H1 (cell line): Measurements from ENCODE around the gene RBM34. TPM values are rescaled to one million over a fixed set of nuclear protein-coding genes. Genes with fewer than 3 reads are reported as not detected.

ENCODE experiments used
- CTCF ChIA-PET: fragments of 300-600 bp; sonication (Branson Sonifier 250); formaldehyde crosslinking; loops from one replicate; lab custom pipeline; 2021; ENCODE audit not compliant: partially characterized antibody; lab: Charles Lee
- POLR2A ChIA-PET: fragments of 300-600 bp; sonication (Branson Sonifier 250); formaldehyde crosslinking; loops from one replicate; lab custom pipeline; 2021; ENCODE audit warnings: inconsistent platforms; ENCODE audit not compliant: partially characterized antibody; lab: Charles Lee
- DNase-seq, 2 experiments: peaks; one replicate each; pipeline versions ENCODE4 v3.0.0 to v3.0.0-alpha.2; 2010 to 2022; ENCODE audit warnings: low spot score in 2 of 2, low read depth in 1 of 2, mixed read lengths in 1 of 2
- FAIRE-seq: peaks from 2 replicates; lab custom pipeline; 2011; peaks lifted over from hg19 to GRCh38; lab: Jason Lieb, UNC
- H2AFZ ChIP-seq: 2 replicates; pipeline ENCODE4 v1.8.1; 2012; ENCODE audit warnings: low read length, inconsistent platforms
- H2AK5ac ChIP-seq: 2 replicates; pipeline ENCODE4 v1.6.1; 2013; ENCODE audit warnings: low read depth, low read length
- H2BK120ac ChIP-seq: replicated peaks from 2 replicates; pipeline ENCODE3; 2013; ENCODE audit warnings: low read depth, low read length, inconsistent platforms
- H2BK12ac ChIP-seq: 2 replicates; pipeline ENCODE4 v1.6.1; 2013; ENCODE audit warnings: low read depth, low read length
- H2BK15ac ChIP-seq: 2 replicates; pipeline ENCODE4 v1.6.1; 2013; ENCODE audit warnings: low read length
- H2BK20ac ChIP-seq: 2 replicates; pipeline ENCODE4 v1.6.1; 2013; ENCODE audit warnings: low read length
- H2BK5ac ChIP-seq: 2 replicates; pipeline ENCODE4 v1.6.1; 2013; ENCODE audit warnings: low read depth, low read length
- H3K14ac ChIP-seq: 2 replicates; pipeline ENCODE4 v1.6.1; 2013; ENCODE audit warnings: inconsistent platforms; ENCODE audit not compliant: insufficient read length
- H3K18ac ChIP-seq: 2 replicates; pipeline ENCODE4 v1.6.1; 2013; ENCODE audit warnings: low read length; ENCODE audit errors: extremely low read depth
- H3K23ac ChIP-seq: 2 replicates; pipeline ENCODE4 v1.6.1; 2013; ENCODE audit warnings: inconsistent platforms; ENCODE audit not compliant: insufficient read length
- H3K23me2 ChIP-seq: 2 replicates; pipeline ENCODE4 v1.6.1; 2013; ENCODE audit warnings: low read depth, low read length
- H3K27ac ChIP-seq: 2 replicates; pipeline ENCODE4 v1.6.1; 2011; ENCODE audit warnings: low read depth, low read length, inconsistent platforms
- H3K27me3 ChIP-seq, 4 experiments: replicated peaks in 1 of 4; 1 replicate in 1 of 4; 2 replicates in 3 of 4; pipeline versions ENCODE4 v1.6.1 to v1.8.1; 2011 to 2013; ENCODE audit warnings: low read length in 3 of 4, mild to moderate bottlenecking in 3 of 4, inconsistent platforms in 2 of 4, mixed read lengths in 2 of 4, moderate library complexity in 1 of 4; ENCODE audit not compliant: control insufficient read depth in 3 of 4, insufficient read depth in 3 of 4; ENCODE audit errors: extremely low read depth in 1 of 4
- H3K36me3 ChIP-seq, 4 experiments: 2 replicates each; pipeline versions ENCODE4 v1.6.1 to v1.8.1; 2011 to 2013; ENCODE audit warnings: mild to moderate bottlenecking in 4 of 4, low read length in 3 of 4, moderate library complexity in 2 of 4, control low read depth in 1 of 4, inconsistent platforms in 1 of 4; ENCODE audit not compliant: insufficient read depth in 4 of 4, control insufficient read depth in 2 of 4
- H3K4ac ChIP-seq: replicated peaks from 2 replicates; pipeline ENCODE3; 2013; ENCODE audit warnings: low read length, low read depth, mixed read lengths, inconsistent platforms; ENCODE audit not compliant: insufficient read length
- H3K4me1 ChIP-seq, 4 experiments: replicated peaks in 1 of 4; 1 replicate in 1 of 4; 2 replicates in 3 of 4; pipeline versions ENCODE4 v1.6.1 to v1.8.1; 2011 to 2013; ENCODE audit warnings: low read length in 3 of 4, inconsistent platforms in 2 of 4, mixed read lengths in 1 of 4; ENCODE audit not compliant: insufficient read depth in 4 of 4, control insufficient read depth in 3 of 4
- H3K4me2 ChIP-seq, 2 experiments: 2 replicates each; pipeline versions ENCODE4 v1.6.1 to v1.8.1; 2011 to 2013; ENCODE audit warnings: low read depth in 2 of 2, low read length in 2 of 2, control low read depth in 1 of 2, inconsistent platforms in 1 of 2, mild to moderate bottlenecking in 1 of 2; ENCODE audit not compliant: insufficient read depth in 1 of 2
- H3K4me3 ChIP-seq, 4 experiments: fragments of 200-600, 300-600 bp in 1 of 4; sonication (generic), shearing (Covaris generic), sonication (Bioruptor Twin) in 1 of 4; 2 replicates each; pipeline versions ENCODE4 v1.5.1 to v1.8.1; 2011 to 2016; ENCODE audit warnings: low read length in 4 of 4, low read depth in 3 of 4, control low read depth in 2 of 4, inconsistent platforms in 2 of 4, mild to moderate bottlenecking in 2 of 4, mixed read lengths in 1 of 4, moderate library complexity in 1 of 4; ENCODE audit not compliant: insufficient read depth in 2 of 4; ENCODE audit errors: extremely low read depth in 1 of 4
- H3K56ac ChIP-seq: replicated peaks from 2 replicates; pipeline ENCODE3; 2013; ENCODE audit warnings: low read depth, mild to moderate bottlenecking, mixed read lengths, low read length, inconsistent platforms; ENCODE audit not compliant: insufficient read length
- H3K79me1 ChIP-seq: 2 replicates; pipeline ENCODE4 v1.6.1; 2013; ENCODE audit warnings: low read depth, low read length, control low read depth
- H3K79me2 ChIP-seq, 2 experiments: 2 replicates each; pipeline versions ENCODE4 v1.6.1 to v1.8.1; 2012 to 2013; ENCODE audit warnings: low read length in 2 of 2, mild to moderate bottlenecking in 2 of 2, inconsistent platforms in 1 of 2; ENCODE audit not compliant: insufficient read depth in 2 of 2, control insufficient read depth in 1 of 2
- H3K9ac ChIP-seq, 4 experiments: replicated peaks in 1 of 4; 1 replicate in 1 of 4; 2 replicates in 3 of 4; pipeline versions ENCODE4 v1.6.1 to v1.8.1; 2011 to 2013; ENCODE audit warnings: low read depth in 3 of 4, low read length in 3 of 4, control low read depth in 2 of 4, mild to moderate bottlenecking in 2 of 4, moderate library complexity in 2 of 4, inconsistent platforms in 1 of 4; ENCODE audit errors: extremely low read depth in 1 of 4
- H3K9me3 ChIP-seq, 2 experiments: 2 replicates each; pipeline versions ENCODE4 v1.6.1 to v1.8.1; 2012 to 2013; ENCODE audit warnings: mild to moderate bottlenecking in 2 of 2, moderate library complexity in 2 of 2, control low read depth in 1 of 2, inconsistent platforms in 1 of 2, low read depth in 1 of 2, low read length in 1 of 2, mixed read lengths in 1 of 2; ENCODE audit not compliant: insufficient read depth in 2 of 2
- H4K20me1 ChIP-seq, 2 experiments: replicated peaks in 1 of 2; 2 replicates each; pipeline versions ENCODE3 to v1.8.1; 2011 to 2013; ENCODE audit warnings: inconsistent platforms in 2 of 2, low read length in 2 of 2, mild to moderate bottlenecking in 1 of 2; ENCODE audit not compliant: insufficient read depth in 2 of 2, control insufficient read depth in 1 of 2
- H4K5ac ChIP-seq: 2 replicates; pipeline ENCODE4 v1.6.1; 2013; ENCODE audit warnings: low read length, low read depth, mixed read lengths, inconsistent platforms; ENCODE audit not compliant: insufficient read length
- H4K8ac ChIP-seq: 2 replicates; pipeline ENCODE4 v1.8.0; 2013; ENCODE audit warnings: mild to moderate bottlenecking, moderate library complexity, low read length, inconsistent platforms; ENCODE audit not compliant: insufficient read depth; ENCODE audit errors: extremely low read depth
- H4K91ac ChIP-seq: replicated peaks from 2 replicates; pipeline ENCODE3; 2013; ENCODE audit warnings: low read length, mixed read lengths, inconsistent platforms; ENCODE audit not compliant: insufficient read length
- GABPA ChIP-seq: IDR thresholded peaks from 2 replicates; pipeline ENCODE4 v1.6.1; 2011; ENCODE audit warnings: mild to moderate bottlenecking, low read length, moderate library complexity, borderline replicate concordance; ENCODE audit not compliant: insufficient read depth
- GTF2F1 ChIP-seq: IDR thresholded peaks from 2 replicates; pipeline ENCODE4 v1.6.1; 2012; ENCODE audit warnings: low read depth, low read length, improper control_type of control experiment, borderline replicate concordance
- WGBS, 2 experiments: shearing (Covaris generic) in 1 of 2; methylation state at CpG; one replicate each; pipeline versions ENCODE4 v1.1.6 to v1.1.7; 2013 to 2015; ENCODE audit warnings: low lambda C conversion rate in 2 of 2, mixed read lengths in 2 of 2, inconsistent platforms in 1 of 2, low coverage in 1 of 2, missing lambda C conversion rate in 1 of 2; ENCODE audit not compliant: insufficient replicate concordance in 2 of 2, insufficient coverage in 1 of 2, insufficient read length in 1 of 2; ENCODE audit errors: extremely low coverage in 1 of 2, missing lambda C conversion rate in 1 of 2; 5-methylcytosine and 5-hydroxymethylcytosine counted together
- polyA plus RNA-seq, 7 experiments: library from polyadenylated mRNA; depleted of rRNA in 3 of 7; stranded (reverse) in 5 of 7; unstranded in 2 of 7; fragments of >200 nt in 5 of 7; fragments of 200-250 nt in 2 of 7; gene quantifications; 1 replicate in 5 of 7; 2 replicates in 1 of 7; 4 replicates in 1 of 7; pipeline versions ENCODE4 v1.2.1 to v1.2.3, GENCODE V29; 2011 to 2013; ENCODE audit warnings: missing spikeins in 2 of 7, mixed read lengths in 2 of 7
- total RNA-seq: library from RNA; stranded (reverse); fragmentation: NEBNext Ultra II Directional; extraction: Animal tissue kit (Norgen Biotek cat#: 25700); gene quantifications from 2 replicates; pipeline ENCODE4 v1.2.1, GENCODE V29; 2021

The RBM34 gene
- total and polyA plus RNA-seq, 2 of the 8 experiments (the other 6 are each of a cell fraction or from before 2014, with no cell fraction given) = 18.8 to 108 TPM

DNA sequence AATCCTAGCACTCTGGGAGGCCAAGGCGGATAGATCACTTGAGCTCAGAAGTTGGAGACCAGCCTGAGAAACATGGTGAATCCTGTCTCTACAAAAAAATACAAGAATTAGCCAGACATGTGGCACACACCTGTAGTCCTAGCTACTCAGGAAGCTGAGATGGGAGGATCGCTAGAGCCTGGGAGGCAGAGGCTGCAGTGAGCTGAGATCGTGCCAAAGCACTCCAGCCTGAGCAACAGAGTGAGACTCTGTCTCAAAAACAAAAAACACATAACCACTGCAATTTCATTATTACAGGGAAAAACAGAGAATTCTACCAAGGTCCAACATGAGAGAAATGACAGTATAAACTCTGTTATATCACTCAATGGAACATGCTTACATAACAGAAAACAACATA is 28.0 kb downstream of the RBM34 start:
- POLR2A ChIA-PET = interaction anchor here (1.0 to 2.9 kb wide), 6 partner anchors 9 to 93 kb away, joined by 3 to 15 read pairs (median 6); no protein-coding TSS in a partner anchor
- 98% methylated on average over 3 of the region's 3 CpGs; no CpG with 5 or more reads in 1 of the 2 experiments for WGBS, 2 experiments

More for the DNA sequence above, 28.0 kb downstream of the RBM34 start:
- Histone ChIP-seq H3K9me3 (no peaks in the 10 kb centered on the region), H3K36me3 (peaks cover 20 to 51% (median 35%) of the 10 kb centered on the region in 4 experiments), H3K14ac (no peak overlapping the region), H2BK12ac (no peak overlapping the region), H3K23ac (no peak overlapping the region), H3K27ac (no peak overlapping the region), H3K9ac (no peak overlapping the region), H3K4me3 (no peak overlapping the region), H4K8ac (no peak overlapping the region), H3K79me2 (peaks cover 5 to 6% of the 10 kb centered on the region in 2 experiments), H2AK5ac (no peak overlapping the region), H3K27me3 (no peaks in the 10 kb centered on the region), H4K5ac (no peak overlapping the region), H2BK15ac (no peak overlapping the region), H3K23me2 (no peaks in the 10 kb centered on the region), H3K79me1 (no peaks in the 10 kb centered on the region), H3K4me2 (no peak overlapping the region), H2BK5ac (no peak overlapping the region), H4K20me1 (no peaks in the 10 kb centered on the region), H3K4me1 (peaks cover 0 to 6% (median 3%) of the 10 kb centered on the region in 4 experiments; a peak in 4 of 7 replicates), H2BK20ac (no peak overlapping the region), H3K56ac (no peak overlapping the region), H2AFZ (no peak overlapping the region), H3K18ac (no peak overlapping the region), H2BK120ac (no peak overlapping the region), H4K91ac (no peak overlapping the region), H3K4ac (no peak overlapping the region)
- CTCF ChIA-PET = interaction anchor here (0.9 to 1.7 kb wide), 4 partner anchors 8 to 634 kb away, joined by 3 to 4 read pairs (median 3); no protein-coding TSS in a partner anchor
- FAIRE-seq = no peak
- peak in 1 of 2 experiments; percentile 6 for DNase-seq
- TF ChIP-seq GABPA = no peak
- TF ChIP-seq GTF2F1 = no peak
